Neural progenitor cell (in vitro differentiated cells): ENCODE data around the gene PRODH. TPM values are rescaled to one million over a fixed set of nuclear protein-coding genes. Genes with fewer than 3 reads are reported as not detected.

Experiments used
- DNase-seq: peaks from one replicate; pipeline ENCODE4 v3.0.0-alpha.2; 2016; ENCODE audit warnings: low spot score
- H2AFZ ChIP-seq: fragments of 200-600 bp; sonication (generic); replicated peaks from 2 replicates; pipeline ENCODE4 v1.6.1; 2016; ENCODE audit warnings: antibody characterized with exemption
- H3F3A ChIP-seq: fragments of 200-600 bp; sonication (generic); 2 replicates; pipeline ENCODE4 v1.6.1; 2016; ENCODE audit warnings: antibody characterized with exemption, low read depth
- H3K27ac ChIP-seq: fragments of 200-600 bp; sonication (generic); 2 replicates; pipeline ENCODE4 v1.5.1; 2016; ENCODE audit warnings: mild to moderate bottlenecking
- H3K27me3 ChIP-seq: fragments of 200-600 bp; sonication (generic); 2 replicates; pipeline ENCODE4 v1.6.1; 2016; ENCODE audit warnings: mild to moderate bottlenecking, moderate library complexity
- H3K36me3 ChIP-seq: fragments of 200-600 bp; sonication (generic); 2 replicates; pipeline ENCODE4 v1.5.1; 2016
- H3K4me1 ChIP-seq: fragments of 200-600 bp; sonication (generic); 2 replicates; pipeline ENCODE4 v1.6.1; 2016; ENCODE audit warnings: mixed run types
- H3K4me2 ChIP-seq: fragments of 200-600 bp; sonication (generic); 2 replicates; pipeline ENCODE4 v1.6.1; 2016
- H3K4me3 ChIP-seq: fragments of 200-600 bp; sonication (generic); 2 replicates; pipeline ENCODE4 v1.5.1; 2016
- H3K79me2 ChIP-seq: fragments of 200-600 bp; sonication (generic); 2 replicates; pipeline ENCODE4 v1.6.1; 2016; ENCODE audit warnings: low read depth
- H3K9ac ChIP-seq: fragments of 200-600 bp; sonication (generic); 2 replicates; pipeline ENCODE4 v1.6.1; 2016
- H3K9me3 ChIP-seq: fragments of 200-600 bp; sonication (generic); 2 replicates; pipeline ENCODE4 v1.5.1; 2016; ENCODE audit warnings: low read depth
- H4K20me1 ChIP-seq: fragments of 200-600 bp; sonication (generic); 2 replicates; pipeline ENCODE4 v1.6.1; 2016; ENCODE audit warnings: low read depth
- H3K27ac Mint-ChIP-seq: 3 replicates; pipeline ENCODE4 v1.8.0; 2021; ENCODE audit warnings: mixed read lengths
- H3K27me3 Mint-ChIP-seq: 2 replicates; pipeline ENCODE4 v1.8.0; 2022; ENCODE audit warnings: low read depth, mild to moderate bottlenecking, inconsistent platforms, moderate library complexity, mixed read lengths; ENCODE audit not compliant: insufficient read depth
- H3K36me3 Mint-ChIP-seq: 3 replicates; pipeline ENCODE4 v1.8.0; 2021; ENCODE audit warnings: mixed read lengths
- H3K4me1 Mint-ChIP-seq: 3 replicates; pipeline ENCODE4 v1.8.0; 2021; ENCODE audit warnings: mixed read lengths
- H3K4me3 Mint-ChIP-seq: 3 replicates; pipeline ENCODE4 v1.8.0; 2021; ENCODE audit warnings: mild to moderate bottlenecking, moderate library complexity, mixed read lengths
- H3K9me3 Mint-ChIP-seq: 3 replicates; pipeline ENCODE4 v1.8.0; 2020; ENCODE audit warnings: mixed read lengths
- EZH2 ChIP-seq: fragments of 200-600 bp; sonication (generic); IDR thresholded peaks from 2 replicates; pipeline ENCODE4 v1.6.1; 2017; ENCODE audit warnings: antibody characterized with exemption, mild to moderate bottlenecking, moderate library complexity
- EZH2phosphoT487 ChIP-seq: fragments of 200-600 bp; sonication (generic); IDR thresholded peaks from 2 replicates; pipeline ENCODE4 v1.6.1; 2017; ENCODE audit warnings: antibody characterized with exemption
- total RNA-seq: library from RNA; depleted of rRNA; stranded (reverse); fragments of >200 nt; gene quantifications from 2 replicates; pipeline ENCODE4 v1.2.3, GENCODE V29; 2015; ENCODE audit warnings: low replicate concordance
- TF ChIP-seq, protein P1 (sequence below): fragments of 200-600 bp; sonication (generic); IDR thresholded peaks from 2 replicates; pipeline ENCODE4 v1.5.1; 2017; ENCODE audit warnings: antibody characterized with exemption, mild to moderate bottlenecking

PRODH gene
- total RNA-seq, 1 donor from 2014 or later: 9.3 TPM

DNA sequence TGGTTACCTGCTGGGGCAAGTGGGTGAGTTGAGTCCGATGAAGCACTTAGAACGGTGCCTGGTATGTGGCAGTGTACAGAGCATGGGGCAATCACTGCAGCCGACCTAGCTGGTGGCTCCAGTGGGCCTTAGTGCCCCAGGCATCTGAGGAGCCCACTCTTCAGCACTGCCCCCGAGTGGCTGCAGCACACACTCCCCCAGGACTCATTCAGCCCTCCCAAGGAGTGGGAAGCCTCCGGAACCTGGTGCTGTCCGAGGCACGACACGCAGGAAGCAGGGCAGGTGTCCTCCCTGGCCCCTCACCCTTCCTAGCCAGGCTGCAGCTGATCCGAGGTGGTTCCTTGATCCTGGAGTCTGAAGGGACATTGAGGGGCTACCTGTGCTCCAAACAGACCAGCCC, 42.4 kb upstream of the PRODH start:
- H3K9me3 Mint-ChIP-seq: peaks cover 29% of the 10 kb centered on the region
- Histone ChIP-seq H3K4me1 (no peaks in the 10 kb centered on the region), H3K4me3 (no peak overlapping the region), H4K20me1 (no peaks in the 10 kb centered on the region), H3F3A (no peaks in the 10 kb centered on the region), H3K79me2 (no peaks in the 10 kb centered on the region), H2AFZ (no peak overlapping the region), H3K9ac (no peak overlapping the region), H3K4me2 (no peak overlapping the region), H3K27me3 (no peaks in the 10 kb centered on the region), H3K36me3 (no peaks in the 10 kb centered on the region), H3K27ac (no peak overlapping the region), H3K9me3 (no peaks in the 10 kb centered on the region)
- H3K36me3 Mint-ChIP-seq: peaks cover 4% of the 10 kb centered on the region
- DNase-seq: no peak
- H3K27me3 Mint-ChIP-seq: no peaks in the 10 kb centered on the region
- peaks cover 8% of the 10 kb centered on the region for H3K4me1 Mint-ChIP-seq
- H3K4me3 Mint-ChIP-seq: no peak overlapping the region
- TF ChIP-seq, protein P1, sequence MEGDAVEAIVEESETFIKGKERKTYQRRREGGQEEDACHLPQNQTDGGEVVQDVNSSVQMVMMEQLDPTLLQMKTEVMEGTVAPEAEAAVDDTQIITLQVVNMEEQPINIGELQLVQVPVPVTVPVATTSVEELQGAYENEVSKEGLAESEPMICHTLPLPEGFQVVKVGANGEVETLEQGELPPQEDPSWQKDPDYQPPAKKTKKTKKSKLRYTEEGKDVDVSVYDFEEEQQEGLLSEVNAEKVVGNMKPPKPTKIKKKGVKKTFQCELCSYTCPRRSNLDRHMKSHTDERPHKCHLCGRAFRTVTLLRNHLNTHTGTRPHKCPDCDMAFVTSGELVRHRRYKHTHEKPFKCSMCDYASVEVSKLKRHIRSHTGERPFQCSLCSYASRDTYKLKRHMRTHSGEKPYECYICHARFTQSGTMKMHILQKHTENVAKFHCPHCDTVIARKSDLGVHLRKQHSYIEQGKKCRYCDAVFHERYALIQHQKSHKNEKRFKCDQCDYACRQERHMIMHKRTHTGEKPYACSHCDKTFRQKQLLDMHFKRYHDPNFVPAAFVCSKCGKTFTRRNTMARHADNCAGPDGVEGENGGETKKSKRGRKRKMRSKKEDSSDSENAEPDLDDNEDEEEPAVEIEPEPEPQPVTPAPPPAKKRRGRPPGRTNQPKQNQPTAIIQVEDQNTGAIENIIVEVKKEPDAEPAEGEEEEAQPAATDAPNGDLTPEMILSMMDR: no peak
- TF ChIP-seq EZH2phosphoT487: no peak
- TF ChIP-seq EZH2: no peak
- no peak overlapping the region for H3K27ac Mint-ChIP-seq

DNA sequence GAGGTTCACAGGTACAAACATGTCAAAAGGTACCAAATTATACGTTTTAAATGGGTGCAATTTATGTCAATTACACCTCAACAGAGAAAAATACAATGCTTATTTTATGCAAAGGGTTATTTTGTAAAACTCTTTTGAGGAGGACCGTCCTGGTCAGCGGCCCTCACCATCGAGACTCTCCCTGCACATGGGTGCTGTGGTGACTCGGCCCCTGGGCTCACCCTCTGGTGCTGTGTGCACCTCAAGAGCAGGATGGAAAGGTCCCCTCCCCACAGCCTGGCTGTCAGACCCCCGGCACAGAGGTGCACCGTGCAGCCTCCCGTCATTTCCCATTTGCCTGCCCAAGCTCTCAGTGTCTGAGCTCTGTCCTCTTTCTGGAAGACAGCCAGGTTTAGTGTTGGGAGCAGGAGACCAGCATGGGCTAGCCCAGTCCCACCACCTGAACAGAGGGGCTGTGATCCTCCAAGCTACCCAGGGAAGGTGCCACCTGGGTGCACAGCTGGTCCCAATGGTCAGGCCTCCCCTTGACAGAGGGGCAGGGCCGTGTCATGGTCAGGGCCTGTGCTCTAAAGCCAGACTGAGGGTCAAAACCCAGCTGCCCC, 41.8 kb upstream of the PRODH start:
- no peak overlapping the region for H3K27ac Mint-ChIP-seq
- peaks cover 8% of the 10 kb centered on the region for H3K4me1 Mint-ChIP-seq

DNA sequence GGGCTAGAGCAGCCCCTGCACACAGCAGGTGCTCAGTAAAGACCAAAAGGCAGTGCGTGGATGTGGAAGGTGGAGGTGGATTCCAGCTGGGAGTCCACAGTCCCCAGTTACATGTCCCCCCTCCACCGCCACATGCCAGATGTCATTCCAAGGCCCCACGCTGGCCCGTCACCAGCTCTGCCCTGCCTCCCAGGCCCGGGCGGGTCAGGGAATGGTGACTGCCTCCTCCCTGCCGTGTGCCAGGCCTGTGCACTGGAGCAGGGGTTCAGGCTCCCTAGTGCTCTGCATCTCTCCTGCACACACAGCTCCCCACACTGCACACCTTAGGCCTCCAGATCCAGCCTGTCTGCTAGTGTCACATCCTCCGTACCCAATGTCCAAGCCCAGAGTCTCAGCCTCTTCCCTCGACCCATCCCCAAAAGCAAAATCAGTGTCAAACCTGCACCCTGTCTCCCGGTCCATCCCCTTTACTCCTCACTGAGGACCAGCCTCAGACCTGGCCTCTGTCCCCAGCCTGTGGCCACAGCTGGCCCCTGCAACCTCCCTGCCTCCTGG, 40.2 kb upstream of the PRODH start:
- Histone ChIP-seq H4K20me1 (no peaks in the 10 kb centered on the region), H3K27me3 (peaks cover under 1% of the 10 kb centered on the region), H2AFZ (no peak overlapping the region)

More for the DNA sequence above, 41.8 kb upstream of the PRODH start:
- TF ChIP-seq EZH2phosphoT487 (no peak), EZH2 (no peak)
- TF ChIP-seq, protein P1: no peak
- Histone ChIP-seq H3K9ac (no peak overlapping the region), H3F3A (no peaks in the 10 kb centered on the region), H3K9me3 (no peaks in the 10 kb centered on the region), H3K79me2 (no peaks in the 10 kb centered on the region), H3K36me3 (no peaks in the 10 kb centered on the region), H3K27ac (no peak overlapping the region), H3K4me3 (no peak overlapping the region), H3K4me2 (no peak overlapping the region), H2AFZ (no peak overlapping the region), H3K27me3 (no peaks in the 10 kb centered on the region), H3K4me1 (no peaks in the 10 kb centered on the region), H4K20me1 (no peaks in the 10 kb centered on the region)
- no peaks in the 10 kb centered on the region for H3K27me3 Mint-ChIP-seq
- H3K4me3 Mint-ChIP-seq: no peak overlapping the region
- H3K9me3 Mint-ChIP-seq: peaks cover 29% of the 10 kb centered on the region
- H3K36me3 Mint-ChIP-seq: peaks cover 4% of the 10 kb centered on the region
- no peak for DNase-seq

More for the DNA sequence above, 40.2 kb upstream of the PRODH start:
- Histone ChIP-seq H3K4me1 (no peaks in the 10 kb centered on the region), H3F3A (no peaks in the 10 kb centered on the region), H3K36me3 (no peaks in the 10 kb centered on the region), H3K4me3 (no peak overlapping the region), H3K27ac (no peak overlapping the region), H3K9ac (no peak overlapping the region), H3K79me2 (no peaks in the 10 kb centered on the region), H3K9me3 (no peaks in the 10 kb centered on the region), H3K4me2 (no peak overlapping the region)
- Mint-ChIP-seq H3K27me3 (no peaks in the 10 kb centered on the region), H3K4me3 (no peak overlapping the region), H3K9me3 (peaks cover 25% of the 10 kb centered on the region), H3K4me1 (peaks cover 8% of the 10 kb centered on the region), H3K27ac (no peak overlapping the region), H3K36me3 (peaks cover 4% of the 10 kb centered on the region)
- no peak for DNase-seq
- TF ChIP-seq EZH2 (no peak), EZH2phosphoT487 (no peak)
- TF ChIP-seq, protein P1: no peak
